SK-N-SH treated with all-trans-retinoic acid at 6 μM for 48 hours (cell line): ENCODE measurements around the gene MORF4L1.

ENCODE experiments used
- ARNTL ChIP-seq: fragments of 450-650 bp; formaldehyde crosslinking; IDR thresholded peaks from 2 replicates; pipeline ENCODE4 v1.5.0; 2020; ENCODE audit warnings: low read depth, mild to moderate bottlenecking, moderate library complexity, borderline replicate concordance
- BACH2 ChIP-seq: fragments of 250-450 bp; sonication (Bioruptor Pico); IDR thresholded peaks from 2 replicates; pipeline ENCODE4 v1.9.0; 2021; ENCODE audit warnings: mild to moderate bottlenecking, borderline replicate concordance
- GLIS3 ChIP-seq: fragments of 250-450 bp; sonication (Bioruptor Pico); IDR thresholded peaks from 2 replicates; pipeline ENCODE4 v1.5.0; 2020; ENCODE audit warnings: mild to moderate bottlenecking, moderate library complexity
- PPARA ChIP-seq: fragments of 250-450 bp; sonication (Bioruptor Pico); IDR thresholded peaks from 2 replicates; pipeline ENCODE4 v1.5.0; 2020; ENCODE audit warnings: mild to moderate bottlenecking, borderline replicate concordance
- RARB ChIP-seq: fragments of 250-450 bp; sonication (Bioruptor Pico); IDR thresholded peaks from 2 replicates; pipeline ENCODE4 v1.8.0; 2021; ENCODE audit warnings: mild to moderate bottlenecking, moderate library complexity
- SNAI2 ChIP-seq: fragments of 250-450 bp; sonication (Bioruptor Pico); IDR thresholded peaks from 2 replicates; pipeline ENCODE4 v1.5.0; 2020; ENCODE audit warnings: mild to moderate bottlenecking, moderate library complexity
- TCF4 ChIP-seq: fragments of 250-450 bp; sonication (Bioruptor Pico); IDR thresholded peaks from 2 replicates; pipeline ENCODE4 v1.8.0; 2021; ENCODE audit warnings: mild to moderate bottlenecking, moderate library complexity, borderline replicate concordance
- TOX ChIP-seq: fragments of 250-450 bp; sonication (Bioruptor Pico); IDR thresholded peaks from 2 replicates; pipeline ENCODE4 v1.8.0; 2021; ENCODE audit warnings: mild to moderate bottlenecking, moderate library complexity, borderline replicate concordance
- ZFP3 ChIP-seq: fragments of 250-450 bp; sonication (Bioruptor Pico); IDR thresholded peaks from 2 replicates; pipeline ENCODE4 v1.5.0; 2020; ENCODE audit warnings: mild to moderate bottlenecking, moderate library complexity
- ZNF70 ChIP-seq: fragments of 450-650 bp; formaldehyde crosslinking; IDR thresholded peaks from 2 replicates; pipeline ENCODE4 v1.5.0; 2020; ENCODE audit warnings: mild to moderate bottlenecking, moderate library complexity
- ZNF8 ChIP-seq: fragments of 450-650 bp; formaldehyde crosslinking; IDR thresholded peaks from 2 replicates; pipeline ENCODE4 v1.5.0; 2020; ENCODE audit warnings: mild to moderate bottlenecking, moderate library complexity
- TF ChIP-seq, protein P1 (sequence below): fragments of 250-450 bp; sonication (Bioruptor Pico); IDR thresholded peaks from 2 replicates; pipeline ENCODE4 v1.8.0; 2020; ENCODE audit warnings: mild to moderate bottlenecking, moderate library complexity, borderline replicate concordance
- TF ChIP-seq, protein P2 (sequence below): fragments of 250-450 bp; sonication (Bioruptor Pico); IDR thresholded peaks from 2 replicates; pipeline ENCODE4 v1.5.1; 2020; ENCODE audit warnings: low read depth, mild to moderate bottlenecking, moderate library complexity
- TF ChIP-seq, protein P3 (sequence below): fragments of 250-450 bp; sonication (Bioruptor Pico); IDR thresholded peaks from 2 replicates; pipeline ENCODE4 v1.5.0; 2020; ENCODE audit warnings: mild to moderate bottlenecking, moderate library complexity

DNA sequence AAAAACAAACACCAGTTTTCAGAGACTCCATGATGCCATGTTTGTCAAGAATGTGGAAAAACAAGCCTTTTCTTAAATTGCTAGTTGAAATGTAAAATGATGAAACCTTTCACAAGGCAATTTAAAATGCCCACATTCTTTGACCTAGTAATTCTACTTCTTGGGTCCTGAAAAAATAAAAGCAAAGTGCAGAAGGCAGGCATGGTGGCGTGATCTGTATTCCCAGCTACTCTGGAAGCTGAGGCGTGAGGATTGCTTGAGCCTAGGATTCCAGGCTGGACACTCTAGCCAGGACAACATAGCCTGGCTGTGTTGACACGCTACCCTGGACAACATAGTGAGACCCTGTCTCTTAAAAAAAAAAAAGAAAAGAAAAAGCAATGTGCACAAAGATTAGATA, 4.3 kb upstream of the MORF4L1 start:
- TF ChIP-seq GLIS3 (CRISPR knock-in tag) (no peak), RARB (CRISPR knock-in tag) (no peak), ZNF8 (CRISPR knock-in tag) (no peak), TCF4 (CRISPR knock-in tag) (no peak), ZFP3 (CRISPR knock-in tag) (no peak), SNAI2 (CRISPR knock-in tag) (no peak), TOX (CRISPR knock-in tag) (no peak), ZNF70 (no peak), ARNTL (CRISPR knock-in tag) (no peak), PPARA (CRISPR knock-in tag) (no peak), BACH2 (CRISPR knock-in tag) (no peak)
- TF ChIP-seq, protein P1, sequence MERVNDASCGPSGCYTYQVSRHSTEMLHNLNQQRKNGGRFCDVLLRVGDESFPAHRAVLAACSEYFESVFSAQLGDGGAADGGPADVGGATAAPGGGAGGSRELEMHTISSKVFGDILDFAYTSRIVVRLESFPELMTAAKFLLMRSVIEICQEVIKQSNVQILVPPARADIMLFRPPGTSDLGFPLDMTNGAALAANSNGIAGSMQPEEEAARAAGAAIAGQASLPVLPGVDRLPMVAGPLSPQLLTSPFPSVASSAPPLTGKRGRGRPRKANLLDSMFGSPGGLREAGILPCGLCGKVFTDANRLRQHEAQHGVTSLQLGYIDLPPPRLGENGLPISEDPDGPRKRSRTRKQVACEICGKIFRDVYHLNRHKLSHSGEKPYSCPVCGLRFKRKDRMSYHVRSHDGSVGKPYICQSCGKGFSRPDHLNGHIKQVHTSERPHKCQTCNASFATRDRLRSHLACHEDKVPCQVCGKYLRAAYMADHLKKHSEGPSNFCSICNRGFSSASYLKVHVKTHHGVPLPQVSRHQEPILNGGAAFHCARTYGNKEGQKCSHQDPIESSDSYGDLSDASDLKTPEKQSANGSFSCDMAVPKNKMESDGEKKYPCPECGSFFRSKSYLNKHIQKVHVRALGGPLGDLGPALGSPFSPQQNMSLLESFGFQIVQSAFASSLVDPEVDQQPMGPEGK (CRISPR knock-in tag) = no peak
- TF ChIP-seq, protein P2, sequence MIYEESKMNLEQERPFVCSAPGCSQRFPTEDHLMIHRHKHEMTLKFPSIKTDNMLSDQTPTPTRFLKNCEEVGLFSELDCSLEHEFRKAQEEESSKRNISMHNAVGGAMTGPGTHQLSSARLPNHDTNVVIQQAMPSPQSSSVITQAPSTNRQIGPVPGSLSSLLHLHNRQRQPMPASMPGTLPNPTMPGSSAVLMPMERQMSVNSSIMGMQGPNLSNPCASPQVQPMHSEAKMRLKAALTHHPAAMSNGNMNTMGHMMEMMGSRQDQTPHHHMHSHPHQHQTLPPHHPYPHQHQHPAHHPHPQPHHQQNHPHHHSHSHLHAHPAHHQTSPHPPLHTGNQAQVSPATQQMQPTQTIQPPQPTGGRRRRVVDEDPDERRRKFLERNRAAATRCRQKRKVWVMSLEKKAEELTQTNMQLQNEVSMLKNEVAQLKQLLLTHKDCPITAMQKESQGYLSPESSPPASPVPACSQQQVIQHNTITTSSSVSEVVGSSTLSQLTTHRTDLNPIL (CRISPR knock-in tag) = no peak
- TF ChIP-seq, protein P3, sequence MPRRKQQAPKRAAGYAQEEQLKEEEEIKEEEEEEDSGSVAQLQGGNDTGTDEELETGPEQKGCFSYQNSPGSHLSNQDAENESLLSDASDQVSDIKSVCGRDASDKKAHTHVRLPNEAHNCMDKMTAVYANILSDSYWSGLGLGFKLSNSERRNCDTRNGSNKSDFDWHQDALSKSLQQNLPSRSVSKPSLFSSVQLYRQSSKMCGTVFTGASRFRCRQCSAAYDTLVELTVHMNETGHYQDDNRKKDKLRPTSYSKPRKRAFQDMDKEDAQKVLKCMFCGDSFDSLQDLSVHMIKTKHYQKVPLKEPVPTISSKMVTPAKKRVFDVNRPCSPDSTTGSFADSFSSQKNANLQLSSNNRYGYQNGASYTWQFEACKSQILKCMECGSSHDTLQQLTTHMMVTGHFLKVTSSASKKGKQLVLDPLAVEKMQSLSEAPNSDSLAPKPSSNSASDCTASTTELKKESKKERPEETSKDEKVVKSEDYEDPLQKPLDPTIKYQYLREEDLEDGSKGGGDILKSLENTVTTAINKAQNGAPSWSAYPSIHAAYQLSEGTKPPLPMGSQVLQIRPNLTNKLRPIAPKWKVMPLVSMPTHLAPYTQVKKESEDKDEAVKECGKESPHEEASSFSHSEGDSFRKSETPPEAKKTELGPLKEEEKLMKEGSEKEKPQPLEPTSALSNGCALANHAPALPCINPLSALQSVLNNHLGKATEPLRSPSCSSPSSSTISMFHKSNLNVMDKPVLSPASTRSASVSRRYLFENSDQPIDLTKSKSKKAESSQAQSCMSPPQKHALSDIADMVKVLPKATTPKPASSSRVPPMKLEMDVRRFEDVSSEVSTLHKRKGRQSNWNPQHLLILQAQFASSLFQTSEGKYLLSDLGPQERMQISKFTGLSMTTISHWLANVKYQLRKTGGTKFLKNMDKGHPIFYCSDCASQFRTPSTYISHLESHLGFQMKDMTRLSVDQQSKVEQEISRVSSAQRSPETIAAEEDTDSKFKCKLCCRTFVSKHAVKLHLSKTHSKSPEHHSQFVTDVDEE (CRISPR knock-in tag) = no peak
